CD4-positive, alpha-beta T cell (primary cell): ENCODE measurements around the gene SPTLC2. TPM values are rescaled to one million over a fixed set of nuclear protein-coding genes. Genes with fewer than 3 reads are reported as not detected.

Experiments used
- ATAC-seq: fragments of 200-7000 bp; cut with Tn5 transposase; one replicate; pipeline ENCODE4 v1.10.0; 2022; ENCODE audit warnings: mild to moderate bottlenecking; ENCODE audit not compliant: poor library complexity
- CTCF ChIA-PET: fragments of 350-600 bp; sonication (Branson Sonifier 250); formaldehyde crosslinking; loops from one replicate; lab custom pipeline; 2021; ENCODE audit warnings: antibody characterized with exemption, inconsistent platforms; lab: Charles Lee
- POLR2A ChIA-PET: fragments of 350-600 bp; sonication (Branson Sonifier 250); formaldehyde crosslinking; loops from one replicate; lab custom pipeline; 2021; ENCODE audit warnings: antibody characterized with exemption, inconsistent platforms; lab: Charles Lee
- DNase-seq, 14 experiments: peaks; one replicate each; pipeline ENCODE4 v3.0.0-alpha.2; 2013 to 2020; ENCODE audit warnings: mixed read lengths in 2 of 14
- H3K27ac ChIP-seq, 2 donors: one replicate each; pipeline versions ENCODE4 v1.5.1 to v1.7.0; 2013; ENCODE audit warnings: low read length in 2 of 2, low read depth in 1 of 2, mild to moderate bottlenecking in 1 of 2
- H3K27me3 ChIP-seq, 2 experiments: 1 replicate in 1 of 2; 2 replicates in 1 of 2; pipeline versions ENCODE4 v1.6.1 to v1.7.0; 2013; ENCODE audit warnings: low read length in 2 of 2, control low read depth in 1 of 2, mild to moderate bottlenecking in 1 of 2, moderate library complexity in 1 of 2; ENCODE audit not compliant: insufficient read depth in 2 of 2, control insufficient read depth in 1 of 2
- H3K36me3 ChIP-seq: one replicate; pipeline ENCODE4 v1.6.1; 2013; ENCODE audit warnings: low read length, control low read depth; ENCODE audit not compliant: insufficient read depth
- H3K4me1 ChIP-seq: one replicate; pipeline ENCODE4 v1.6.1; 2013; ENCODE audit warnings: low read length, control low read depth; ENCODE audit not compliant: insufficient read depth
- H3K4me3 ChIP-seq: one replicate; pipeline ENCODE4 v1.5.1; 2013; ENCODE audit warnings: mild to moderate bottlenecking, low read length, moderate library complexity
- H3K9me3 ChIP-seq, 2 experiments: 1 replicate in 1 of 2; 2 replicates in 1 of 2; pipeline versions ENCODE4 v1.6.1 to v1.7.0; 2013; ENCODE audit warnings: low read length in 2 of 2, mild to moderate bottlenecking in 2 of 2, control low read depth in 1 of 2, moderate library complexity in 1 of 2; ENCODE audit not compliant: control insufficient read depth in 1 of 2, insufficient read depth in 1 of 2
- H3K27ac Mint-ChIP-seq: one replicate; pipeline ENCODE4 v1.8.0; 2020; ENCODE audit warnings: mixed read lengths
- H3K27me3 Mint-ChIP-seq: one replicate; pipeline ENCODE4 v1.8.0; 2021; ENCODE audit warnings: mixed read lengths
- H3K36me3 Mint-ChIP-seq: one replicate; pipeline ENCODE4 v1.8.0; 2021; ENCODE audit warnings: low read depth, mixed read lengths
- H3K4me1 Mint-ChIP-seq: one replicate; pipeline ENCODE4 v1.8.0; 2021; ENCODE audit warnings: low read depth, mixed read lengths
- H3K4me3 Mint-ChIP-seq: one replicate; pipeline ENCODE4 v1.8.0; 2020; ENCODE audit warnings: mild to moderate bottlenecking, mixed read lengths
- H3K9me3 Mint-ChIP-seq: one replicate; pipeline ENCODE4 v1.8.0; 2020; ENCODE audit warnings: mixed read lengths
- CTCF ChIP-seq: fragments of 200-600 bp; IDR thresholded peaks from one replicate; pipeline ENCODE4 v1.8.0; 2022; ENCODE audit warnings: antibody characterized with exemption, mild to moderate bottlenecking
- intact Hi-C, 2 experiments: fragments of 100-400 bp; cut with DNase I in 1 of 2; cut with micrococcal nuclease in 1 of 2; formaldehyde crosslinking; loops; one replicate each; pipeline versions ENCODE4 v1.15.1 to v1.9.0; 2023 to 2025; cut with DNase I, micrococcal nuclease
- total RNA-seq, 174 experiments: library from RNA in 2 of 174; stranded (reverse) in 2 of 174; gene quantifications; one replicate each; pipeline ENCODE4 v1.2.3 and lab custom pipeline; 2021 to 2026

SPTLC2 gene
- total RNA-seq, 2 experiments from 2014 or later = 13.0 to 14.5 TPM

- ATAC-seq (no peak), DNase-seq (no peak)
- H3K36me3 Mint-ChIP-seq = peaks cover 12% of the 10 kb centered on the region
- Histone ChIP-seq H3K4me1 (peaks cover 7% of the 10 kb centered on the region), H3K4me3 (no peak overlapping the region), H3K27ac (no peak overlapping the region), H3K9me3 (peaks cover 5 to 10% of the 10 kb centered on the region in 2 experiments), H3K27me3 (peaks cover 10 to 12% of the 10 kb centered on the region in 2 experiments), H3K36me3 (peaks cover 4% of the 10 kb centered on the region)
- CTCF ChIA-PET = no interaction called here
- H3K4me1 Mint-ChIP-seq = no peaks in the 10 kb centered on the region
- intact Hi-C loops = no loop called here
- peaks cover 5% of the 10 kb centered on the region for H3K9me3 Mint-ChIP-seq
- H3K27me3 Mint-ChIP-seq = peaks cover 26% of the 10 kb centered on the region
- H3K4me3 Mint-ChIP-seq = no peak overlapping the region
- no peak overlapping the region for H3K27ac Mint-ChIP-seq
- no peak for TF ChIP-seq CTCF
- POLR2A ChIA-PET = no interaction called here
These were observed 113.3 kb downstream of the SPTLC2 start for GRCh38 chr14:77503138-77503537.

GRCh38 chr14:77502109-77502782 is 114.2 kb downstream of the SPTLC2 start:
- no peak for ATAC-seq
- ChIA-PET CTCF (no interaction called here), POLR2A (no interaction called here)
- intact Hi-C loops = no loop called here
- H3K27me3 Mint-ChIP-seq = peaks cover 31% of the 10 kb centered on the region
- H3K9me3 Mint-ChIP-seq = peaks cover 5% of the 10 kb centered on the region
- Histone ChIP-seq H3K27me3 (peaks cover 18 to 19% of the 10 kb centered on the region in 2 experiments), H3K36me3 (peaks cover 2% of the 10 kb centered on the region), H3K27ac (no peak overlapping the region), H3K4me1 (peaks cover 11% of the 10 kb centered on the region), H3K4me3 (no peak overlapping the region), H3K9me3 (peaks cover 5 to 10% of the 10 kb centered on the region in 2 experiments)
- no peak for TF ChIP-seq CTCF
- DNase-seq = no peak
- no peak overlapping the region for H3K27ac Mint-ChIP-seq
- H3K4me1 Mint-ChIP-seq = peaks cover 4% of the 10 kb centered on the region
- H3K36me3 Mint-ChIP-seq = peaks cover 7% of the 10 kb centered on the region
- no peak overlapping the region for H3K4me3 Mint-ChIP-seq

GRCh38 chr14:77498984-77499527 is 117.4 kb downstream of the SPTLC2 start:
- Mint-ChIP-seq H3K4me1 (peaks cover 4% of the 10 kb centered on the region), H3K9me3 (peaks cover 5% of the 10 kb centered on the region), H3K4me3 (peak overlapping the region; percentile 34), H3K36me3 (no peaks in the 10 kb centered on the region), H3K27ac (no peak overlapping the region), H3K27me3 (peaks cover 45% of the 10 kb centered on the region)
- peaks cover 5 to 9% of the 10 kb centered on the region in 2 experiments for H3K9me3 ChIP-seq
- peaks cover 11% of the 10 kb centered on the region for H3K4me1 ChIP-seq
- ChIA-PET POLR2A (no interaction called here), CTCF (no interaction called here)
- DNase-seq = no peak
- no peaks in the 10 kb centered on the region for H3K36me3 ChIP-seq
- no peak for TF ChIP-seq CTCF
- H3K4me3 ChIP-seq = no peak overlapping the region
- peaks cover 21 to 24% of the 10 kb centered on the region in 2 experiments for H3K27me3 ChIP-seq
- ATAC-seq = peak; percentile 17
- intact Hi-C loops = no loop called here
- no peak overlapping the region for H3K27ac ChIP-seq
